CD4-positive, alpha-beta T cell treated with Interleukin-2 at 100 ng/mL for 4 hours (primary cell): ENCODE results near the gene M1AP.

Experiments
- DNase-seq: peaks from one replicate; pipeline ENCODE4 v3.0.0-alpha.2; 2020; ENCODE audit warnings: low spot score

The M1AP gene

DNA sequence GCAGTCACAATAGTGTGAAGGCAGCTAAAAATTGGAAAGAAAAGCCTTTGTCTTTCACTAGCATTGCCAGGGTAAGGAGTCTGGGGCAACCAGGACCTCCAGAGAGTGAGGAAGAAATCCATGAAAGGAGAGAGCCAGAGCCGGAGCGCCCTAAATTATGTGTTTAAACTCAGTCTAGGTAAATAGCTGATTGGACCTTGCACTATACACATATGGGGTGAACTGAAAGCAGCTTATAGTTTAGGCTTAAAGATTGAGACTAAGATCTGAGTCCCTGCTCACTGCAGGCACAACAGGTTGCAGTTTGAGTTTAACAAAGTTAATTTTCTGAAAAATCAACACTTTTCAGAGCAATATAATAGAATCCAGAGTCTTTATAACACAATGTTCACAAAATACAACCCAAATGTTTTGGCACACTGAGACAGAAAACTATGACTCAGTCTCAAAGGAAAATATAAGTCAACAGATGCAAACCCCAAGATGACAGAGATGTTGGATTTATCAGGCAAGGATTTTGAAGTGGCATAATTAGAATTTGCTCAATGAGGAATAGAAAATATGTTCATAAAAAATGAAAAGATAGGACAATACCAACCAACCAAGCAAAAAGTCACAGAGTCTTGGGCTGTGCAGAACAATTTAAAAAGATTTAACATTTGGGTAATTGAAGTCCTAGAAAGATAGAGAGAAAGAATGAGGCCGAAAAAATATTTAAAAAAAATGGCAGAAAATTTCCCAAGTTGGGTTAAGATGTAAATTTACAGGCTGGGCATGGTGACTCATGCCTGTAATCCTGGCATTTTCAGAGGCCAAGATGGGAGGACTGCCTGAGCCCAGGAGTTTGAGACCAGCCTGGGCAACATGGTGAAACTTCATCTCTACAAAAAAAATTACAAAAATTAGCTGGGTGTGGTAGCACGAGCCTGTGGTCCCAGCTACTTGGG lies 54.0 kb downstream of the M1AP start:
- no peak for DNase-seq

- DNase-seq, result no peak
Measured at GRCh38 chr2:74588664-74589063, 59.5 kb downstream of the M1AP start.

DNA sequence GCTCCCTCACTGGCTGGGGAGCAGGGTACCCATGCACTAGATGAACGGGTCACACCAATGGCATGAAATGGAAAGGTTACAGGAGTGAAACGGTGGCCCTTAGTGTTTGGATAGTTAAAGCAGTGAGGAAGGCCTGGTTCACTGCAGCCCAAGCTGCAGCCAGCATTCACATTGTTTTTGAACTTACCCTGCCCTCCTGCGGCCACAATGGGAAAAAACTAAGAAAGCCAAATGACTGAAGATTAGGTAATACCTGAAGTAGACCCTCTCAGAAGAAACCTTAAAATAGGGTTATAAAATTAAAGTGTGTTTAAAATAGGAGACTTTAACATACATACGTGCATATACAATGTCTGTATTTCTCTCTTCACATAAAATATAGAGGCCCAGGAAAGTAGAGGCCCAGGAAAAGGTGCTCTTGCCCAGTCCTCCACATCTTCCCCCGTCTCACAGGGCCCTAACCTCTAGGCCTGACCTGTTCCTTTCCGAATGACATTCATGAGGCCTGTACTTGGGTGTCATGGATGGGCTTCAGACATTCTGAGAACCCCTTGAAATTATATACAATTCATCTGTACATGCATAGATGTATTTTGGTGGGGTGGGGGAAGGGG lies 60.4 kb downstream of the M1AP start:
- DNase-seq, result peak; percentile 76

DNA sequence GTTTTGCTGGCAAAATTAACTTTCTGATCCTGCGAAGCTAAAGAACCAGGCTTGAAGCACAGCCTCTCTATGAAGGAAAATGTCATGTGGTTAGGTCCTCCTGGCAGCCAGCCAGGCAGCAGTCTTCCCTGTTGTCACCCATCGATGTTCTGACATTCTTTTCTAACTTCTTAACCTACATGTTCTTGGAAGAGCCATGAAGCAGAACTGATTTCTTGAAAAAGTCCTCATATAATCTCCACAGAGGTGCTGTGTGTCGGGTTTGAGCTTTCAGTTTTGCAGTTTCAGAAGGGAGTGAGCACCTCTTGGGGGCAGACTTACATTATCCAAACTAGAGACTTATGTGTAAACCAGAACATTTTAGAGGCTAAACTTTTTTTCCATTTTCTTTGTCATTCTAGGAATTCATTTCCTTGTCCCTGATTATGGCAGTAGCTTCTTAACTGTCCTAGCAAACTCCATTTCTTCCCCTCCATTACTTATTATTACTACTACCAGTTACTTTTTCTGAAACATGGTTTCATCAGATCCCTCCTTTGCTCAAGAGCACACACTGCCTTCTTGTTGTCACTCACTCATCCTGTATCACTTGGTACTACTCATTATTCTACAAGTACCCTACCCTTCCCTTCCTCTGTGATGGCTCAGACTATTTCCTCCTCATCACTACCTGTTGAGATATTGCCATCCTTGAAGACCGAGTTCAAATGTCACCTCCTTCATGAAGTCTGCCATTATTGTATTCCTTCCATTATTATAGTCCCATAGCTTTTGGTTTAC lies 62.5 kb downstream of the M1AP start:
- no peak for DNase-seq

GRCh38 chr2:74584088-74584645 lies 64.0 kb downstream of the M1AP start:
- no peak for DNase-seq

DNA sequence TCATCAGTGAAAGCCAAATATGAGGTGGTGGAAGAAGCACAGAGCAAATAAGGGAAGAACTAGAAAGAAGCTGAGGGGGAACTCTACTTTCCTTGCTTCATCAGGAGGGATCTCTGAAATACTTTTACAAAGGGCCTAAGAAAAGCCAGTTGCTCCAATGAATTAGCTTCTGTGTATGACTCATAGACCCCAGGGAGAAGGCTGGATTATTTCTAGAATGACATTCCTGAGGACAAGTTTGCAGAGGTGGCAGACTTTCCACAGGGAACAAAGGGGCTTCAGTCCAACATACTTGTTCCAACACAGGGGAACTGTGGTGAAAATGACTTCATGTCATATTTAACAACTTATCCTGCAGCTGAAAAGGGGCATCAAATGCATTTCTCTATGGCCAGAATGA lies 64.6 kb downstream of the M1AP start:
- DNase-seq, result no peak

- no peak for DNase-seq
Measured at GRCh38 chr2:74582184-74582583, 65.9 kb downstream of the M1AP start.

- DNase-seq, result no peak
Measured at GRCh38 chr2:74581463-74581862, 66.7 kb downstream of the M1AP start.

- DNase-seq, result no peak
Measured at GRCh38 chr2:74578408-74578807, 69.7 kb downstream of the M1AP start.

GRCh38 chr2:74577448-74577847 lies 70.7 kb downstream of the M1AP start:
- no peak for DNase-seq

DNA sequence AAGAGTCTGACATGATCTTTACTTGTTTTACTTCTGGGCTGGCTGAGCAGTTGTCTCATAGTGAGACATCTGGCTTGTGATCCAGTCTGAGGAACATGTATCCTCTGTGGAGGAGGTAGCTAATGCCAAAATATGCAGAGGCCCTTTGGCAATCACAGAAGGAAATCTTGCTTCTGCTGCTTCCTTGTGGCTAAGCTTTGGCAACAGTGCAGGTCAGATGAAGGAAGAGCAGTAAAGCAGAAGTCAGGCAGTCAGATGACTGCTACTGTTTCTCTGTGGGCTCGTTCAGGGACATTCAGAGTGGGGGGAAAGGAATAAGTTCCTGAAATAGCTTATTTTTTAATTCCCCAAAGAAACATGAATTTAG lies 71.3 kb downstream of the M1AP start:
- DNase-seq, result no peak

DNA sequence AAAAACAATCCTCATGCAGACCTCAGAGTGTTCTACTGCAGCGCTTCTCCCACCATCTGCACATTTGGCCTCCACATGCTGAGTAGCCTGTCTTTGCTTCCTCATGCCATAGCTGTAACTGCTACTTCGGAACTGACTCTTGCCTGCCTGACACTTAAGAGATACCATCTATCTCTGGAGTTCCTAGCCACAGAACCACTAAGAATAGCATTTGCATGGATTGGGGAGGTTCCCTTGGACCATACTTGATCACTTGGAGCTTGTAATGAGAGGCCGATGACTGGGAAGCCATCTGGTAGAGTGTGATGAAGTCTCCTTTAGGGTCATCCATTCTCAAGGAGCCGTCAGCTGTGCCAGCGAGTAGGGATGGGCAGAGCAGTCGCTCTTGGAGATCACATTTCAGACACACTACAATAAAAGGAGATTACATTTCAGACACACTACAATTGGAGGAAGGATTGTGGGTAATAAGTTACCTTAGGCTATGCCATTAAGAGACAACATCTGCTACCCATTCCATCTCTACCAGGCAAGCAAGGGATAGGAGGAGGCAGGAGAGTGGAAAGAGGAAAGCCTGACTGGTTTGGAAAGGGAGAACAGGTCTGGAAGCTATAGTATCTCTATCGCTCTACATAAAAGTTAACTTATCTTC lies 71.8 kb downstream of the M1AP start:
- DNase-seq, result no peak

- DNase-seq, result no peak
Measured at GRCh38 chr2:74575320-74575719, 72.8 kb downstream of the M1AP start.

DNA sequence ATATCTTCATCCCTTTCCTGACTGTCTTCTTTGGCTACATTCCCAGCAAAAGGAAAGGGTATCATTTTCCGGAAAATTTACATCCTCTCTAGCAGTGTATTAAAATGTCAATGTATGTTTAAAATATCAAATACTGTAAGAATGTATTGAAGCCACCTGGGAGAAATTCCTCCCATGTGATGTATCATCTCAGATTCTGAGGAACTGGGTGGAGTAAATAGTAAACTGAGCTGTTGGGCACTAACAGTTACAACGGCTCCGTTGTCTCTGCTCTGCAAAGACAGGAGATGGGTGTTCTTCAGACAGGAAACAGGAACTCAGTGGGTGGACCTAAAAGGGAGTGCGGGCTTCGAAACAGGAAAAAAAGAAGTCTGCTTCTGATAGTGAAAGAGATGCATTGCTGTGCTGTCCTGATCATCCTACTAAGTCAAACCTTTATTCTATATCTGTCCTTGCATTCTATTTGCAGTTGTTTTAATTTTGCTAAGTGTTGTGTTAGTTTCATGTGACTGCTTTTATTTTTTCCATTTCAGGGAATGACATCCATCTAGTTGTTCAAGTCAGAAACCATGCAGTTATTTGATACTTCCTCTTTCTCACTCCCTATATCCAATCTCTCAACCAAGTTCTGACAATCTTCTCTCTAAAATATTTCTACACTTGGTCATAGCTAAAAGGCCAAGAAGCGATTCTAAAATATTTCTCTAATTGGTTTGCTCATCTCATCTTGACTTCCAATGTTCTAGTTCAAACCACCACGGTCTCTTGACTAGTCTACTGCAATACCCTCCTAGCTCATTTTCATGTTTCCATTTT lies 74.2 kb downstream of the M1AP start:
- DNase-seq, result peak; percentile 46

GRCh38 chr2:74572178-74572925 lies 75.8 kb downstream of the M1AP start:
- DNase-seq, result no peak

DNA sequence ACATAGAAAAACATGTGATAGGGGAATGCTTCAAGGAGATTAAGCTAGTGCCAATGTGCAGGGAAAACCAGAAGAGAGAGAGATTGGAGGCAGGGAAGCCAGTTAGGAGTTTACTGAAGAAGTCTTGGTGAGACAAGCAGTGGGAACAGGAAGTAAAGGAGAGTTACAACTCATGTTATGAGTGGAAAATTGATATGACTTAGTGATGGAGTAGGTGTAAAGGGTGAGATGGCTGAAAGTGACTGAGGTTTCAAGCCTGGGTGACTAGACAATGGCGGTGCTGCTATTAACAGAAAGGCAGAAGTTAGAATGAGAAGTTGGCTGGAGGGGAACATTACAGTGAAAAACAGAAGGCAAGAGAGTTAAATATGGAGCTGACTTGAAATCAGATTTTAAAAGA lies 77.1 kb downstream of the M1AP start:
- DNase-seq, result no peak

GRCh38 chr2:74569686-74570085 lies 78.4 kb downstream of the M1AP start:
- no peak for DNase-seq

- no peak for DNase-seq
Measured at GRCh38 chr2:74567881-74568280, 80.2 kb downstream of the M1AP start.

DNA sequence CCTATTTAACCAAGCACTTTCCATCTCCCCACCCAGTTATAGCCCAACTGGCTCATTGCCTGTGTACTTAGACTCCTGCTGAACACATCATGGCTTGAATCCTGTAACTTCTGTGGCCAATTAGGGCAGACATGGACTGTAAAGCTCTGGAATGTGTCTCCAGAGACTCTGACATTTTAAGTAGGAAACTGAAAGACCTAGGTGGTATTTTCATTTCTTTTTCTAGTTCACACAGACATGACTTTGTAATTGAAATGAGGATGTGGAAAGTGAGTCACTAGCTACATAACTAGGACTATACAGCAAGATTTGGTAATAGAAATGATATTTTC lies 81.4 kb downstream of the M1AP start:
- DNase-seq, result no peak

DNA sequence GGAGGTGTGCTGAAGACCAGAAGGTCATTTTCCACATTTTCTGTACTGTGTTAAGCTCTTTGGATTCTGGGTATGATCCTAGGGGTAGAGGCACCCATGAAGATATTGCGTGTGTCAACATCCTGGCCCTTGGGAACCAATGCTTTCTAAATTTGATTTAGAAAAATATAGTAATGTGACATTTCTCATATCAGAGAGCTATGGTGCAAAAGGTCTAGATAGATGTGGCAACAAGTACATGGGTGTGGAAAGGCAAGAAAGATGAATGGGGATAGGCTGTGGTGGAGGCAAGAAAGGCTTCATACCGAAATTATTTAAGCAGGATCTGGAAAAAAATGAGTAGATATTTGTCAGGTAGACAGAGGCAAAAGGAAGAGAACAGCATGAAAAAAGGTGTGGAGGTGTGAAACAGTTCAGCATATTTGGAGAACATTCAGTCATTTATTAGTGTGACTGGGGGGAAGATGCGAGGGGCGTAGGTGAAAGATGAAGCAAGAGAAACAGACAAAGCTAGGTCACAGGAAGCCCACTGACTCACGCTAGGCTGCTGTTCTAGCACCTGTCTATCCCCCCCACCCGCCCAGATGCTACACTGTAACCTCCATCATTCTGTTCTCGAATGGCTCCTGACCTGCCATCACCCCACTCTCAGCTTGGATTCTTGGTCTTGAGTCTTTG lies 81.9 kb downstream of the M1AP start:
- no peak for DNase-seq
